HEK293 (cell line): ENCODE data around the gene UBAC2.

Experiments
- CTCF ChIA-PET: fragments of 350-600 bp; formaldehyde crosslinking; extraction: SDS; loops from one replicate; lab custom pipeline; 2021; ENCODE audit warnings: antibody characterized with exemption; lab: Yijun Ruan, JAX
- POLR2A ChIA-PET: fragments of 300-600 bp; formaldehyde crosslinking; extraction: SDS; loops from one replicate; lab custom pipeline; 2020; ENCODE audit warnings: antibody characterized with exemption, inconsistent platforms; lab: Yijun Ruan, JAX
- H3K27ac ChIP-seq: fragments of 200-500 bp; sonication (Bioruptor generic); 2 replicates; pipeline ENCODE4 v1.5.1; 2014; ENCODE audit warnings: low read depth, low read length, control low read depth, inconsistent platforms; ENCODE audit errors: extremely low read depth
- H3K36me3 ChIP-seq, 2 experiments: fragments of 200-500 bp in 1 of 2; sonication (Bioruptor generic) in 1 of 2; 1 replicate in 1 of 2; 2 replicates in 1 of 2; pipeline ENCODE4 v1.5.1; 2014 to 2017; ENCODE audit warnings: inconsistent platforms in 2 of 2, low read length in 2 of 2; ENCODE audit not compliant: control insufficient read depth in 2 of 2, insufficient read depth in 1 of 2
- H3K4me1 ChIP-seq: fragments of 200-500 bp; sonication (Bioruptor generic); 2 replicates; pipeline ENCODE4 v1.5.1; 2014; ENCODE audit warnings: mild to moderate bottlenecking, low read length, inconsistent platforms; ENCODE audit not compliant: control insufficient read depth, insufficient read depth
- H3K4me3 ChIP-seq: 2 replicates; pipeline ENCODE4 v1.5.1; 2011; ENCODE audit warnings: low read depth, mild to moderate bottlenecking, control low read depth, low read length, moderate library complexity
- H3K9me3 ChIP-seq: fragments of 200-500 bp; sonication (Bioruptor generic); 2 replicates; pipeline ENCODE4 v1.5.1; 2014; ENCODE audit warnings: low read depth, low read length, inconsistent platforms; ENCODE audit not compliant: control insufficient read depth, insufficient read depth
- BCL11A ChIP-seq: fragments of 450-650 bp; formaldehyde crosslinking; IDR thresholded peaks from 2 replicates; pipeline ENCODE4 v1.5.1; 2016; ENCODE audit warnings: low read depth, missing biosample characterization, missing genetic modification characterization
- PRDM6 ChIP-seq: fragments of 450-650 bp; formaldehyde crosslinking; IDR thresholded peaks from 2 replicates; pipeline ENCODE4 v1.5.1; 2017; ENCODE audit warnings: missing biosample characterization, missing genetic modification characterization
- YY1 ChIP-seq: fragments of 450-650 bp; formaldehyde crosslinking; IDR thresholded peaks from 2 replicates; pipeline ENCODE4 v1.5.1; 2018; ENCODE audit warnings: missing biosample characterization, missing genetic modification characterization
- ZNF16 ChIP-seq: fragments of 450-650 bp; formaldehyde crosslinking; IDR thresholded peaks from 2 replicates; pipeline ENCODE4 v1.5.1; 2016; ENCODE audit warnings: low read depth, missing biosample characterization, missing genetic modification characterization
- ZNF26 ChIP-seq: fragments of 450-650 bp; formaldehyde crosslinking; IDR thresholded peaks from 2 replicates; pipeline ENCODE4 v1.5.1; 2016; ENCODE audit warnings: missing biosample characterization, missing genetic modification characterization
- ZNF274 ChIP-seq, 2 experiments: fragments of 200-500 bp in 1 of 2; fragments of 450-650 bp in 1 of 2; sonication (Bioruptor generic) in 1 of 2; formaldehyde crosslinking in 1 of 2; IDR thresholded peaks; 2 replicates each; pipeline versions ENCODE4 v1.5.1 to v1.6.1; 2014 to 2016; ENCODE audit warnings: borderline replicate concordance in 1 of 2, inconsistent platforms in 1 of 2, low read length in 1 of 2, missing biosample characterization in 1 of 2, missing genetic modification characterization in 1 of 2
- ZNF350 ChIP-seq: fragments of 450-650 bp; formaldehyde crosslinking; IDR thresholded peaks from 2 replicates; pipeline ENCODE4 v1.5.0; 2017; ENCODE audit warnings: missing biosample characterization, mild to moderate bottlenecking, missing genetic modification characterization
- ZNF354C ChIP-seq: fragments of 450-650 bp; formaldehyde crosslinking; IDR thresholded peaks from 2 replicates; pipeline ENCODE4 v1.5.1; 2016; ENCODE audit warnings: missing biosample characterization, missing genetic modification characterization, low read depth, borderline replicate concordance
- ZNF366 ChIP-seq: fragments of 450-650 bp; formaldehyde crosslinking; conservative IDR thresholded peaks from 2 replicates; pipeline ENCODE4 v1.5.1; 2016; ENCODE audit warnings: missing biosample characterization, missing genetic modification characterization
- ZNF37A ChIP-seq: fragments of 450-650 bp; IDR thresholded peaks from 2 replicates; pipeline ENCODE4 v1.5.1; 2018; ENCODE audit warnings: missing biosample characterization, missing genetic modification characterization
- ZNF391 ChIP-seq: fragments of 450-650 bp; formaldehyde crosslinking; IDR thresholded peaks from 2 replicates; pipeline ENCODE4 v1.5.1; 2016; ENCODE audit warnings: low read depth, missing biosample characterization, missing genetic modification characterization, borderline replicate concordance
- ZNF433 ChIP-seq: fragments of 450-650 bp; formaldehyde crosslinking; IDR thresholded peaks from 2 replicates; pipeline ENCODE4 v1.5.1; 2016; ENCODE audit warnings: missing biosample characterization, missing genetic modification characterization, low read depth
- ZNF48 ChIP-seq: fragments of 450-650 bp; formaldehyde crosslinking; IDR thresholded peaks from 2 replicates; pipeline ENCODE4 v1.5.1; 2016; ENCODE audit warnings: missing biosample characterization, missing genetic modification characterization
- ZNF600 ChIP-seq: fragments of 450-650 bp; formaldehyde crosslinking; IDR thresholded peaks from 2 replicates; pipeline ENCODE4 v1.5.1; 2016; ENCODE audit warnings: missing biosample characterization, missing genetic modification characterization
- ZNF610 ChIP-seq: fragments of 450-650 bp; formaldehyde crosslinking; IDR thresholded peaks from 2 replicates; pipeline ENCODE4 v1.5.1; 2016; ENCODE audit warnings: missing biosample characterization, missing genetic modification characterization, borderline replicate concordance
- ZNF623 ChIP-seq: fragments of 450-650 bp; formaldehyde crosslinking; IDR thresholded peaks from 2 replicates; pipeline ENCODE4 v1.5.1; 2016; ENCODE audit warnings: missing biosample characterization, missing genetic modification characterization
- ZNF664 ChIP-seq: fragments of 450-650 bp; formaldehyde crosslinking; IDR thresholded peaks from 2 replicates; pipeline ENCODE4 v1.5.1; 2016; ENCODE audit warnings: missing biosample characterization, missing genetic modification characterization
- ZNF677 ChIP-seq: fragments of 450-650 bp; IDR thresholded peaks from 2 replicates; pipeline ENCODE4 v1.5.0; 2018; ENCODE audit warnings: missing biosample characterization, mild to moderate bottlenecking, missing genetic modification characterization, moderate library complexity
- ZNF768 ChIP-seq: fragments of 450-650 bp; formaldehyde crosslinking; IDR thresholded peaks from 2 replicates; pipeline ENCODE4 v1.5.1; 2018; ENCODE audit warnings: missing biosample characterization, mild to moderate bottlenecking, missing genetic modification characterization
- TF ChIP-seq, protein P1 (sequence below): fragments of 450-650 bp; formaldehyde crosslinking; IDR thresholded peaks from 2 replicates; pipeline ENCODE4 v1.5.1; 2016; ENCODE audit warnings: missing biosample characterization, missing genetic modification characterization
- TF ChIP-seq, protein P2 (sequence below): fragments of 450-650 bp; formaldehyde crosslinking; IDR thresholded peaks from 2 replicates; pipeline ENCODE4 v1.5.1; 2016; ENCODE audit warnings: missing biosample characterization, missing genetic modification characterization, borderline replicate concordance

The UBAC2 gene

DNA sequence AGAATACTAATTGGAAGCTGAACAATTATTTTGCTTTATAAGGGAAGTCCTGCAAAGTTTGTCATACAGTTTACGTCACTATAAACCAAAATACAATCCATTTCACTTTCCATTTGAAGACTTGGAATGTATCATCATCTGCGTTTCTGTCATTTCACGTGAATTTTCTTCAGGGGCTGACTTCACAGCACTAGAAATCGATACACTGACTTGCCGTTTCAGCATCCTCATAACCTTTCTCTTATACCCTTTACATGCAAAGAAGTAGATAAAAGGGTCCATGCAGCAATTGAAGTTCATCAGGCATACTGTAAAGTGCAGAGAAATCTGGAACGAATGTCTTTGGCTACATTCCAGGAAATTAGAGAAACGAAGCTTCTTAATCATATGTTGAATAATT lies 94.3 kb downstream of the UBAC2 start:
- TF ChIP-seq ZNF354C (tag by site-specific recombination) (no peak), ZNF623 (tag by site-specific recombination) (no peak), PRDM6 (tag by site-specific recombination) (no peak)
- TF ChIP-seq, all 188 proteins: peak for 0
- ChIA-PET POLR2A (no interaction called here), CTCF (interaction anchor here (0.9 kb wide), 1 partner anchor 474 kb away, joined by 3 read pairs; no protein-coding TSS in a partner anchor)
- Histone ChIP-seq H3K27ac (no peak overlapping the region), H3K36me3 (no peaks in the 10 kb centered on the region), H3K4me1 (no peaks in the 10 kb centered on the region), H3K4me3 (no peak overlapping the region), H3K9me3 (no peaks in the 10 kb centered on the region)

- no peaks in the 10 kb centered on the region for H3K4me1 ChIP-seq
- no peaks in the 10 kb centered on the region for H3K9me3 ChIP-seq
- ChIA-PET CTCF (interaction anchor here (0.6 to 0.9 kb wide), 2 partner anchors 141 to 473 kb away, joined by 3 read pairs; no protein-coding TSS in a partner anchor), POLR2A (no interaction called here)
- TF ChIP-seq BCL11A (tag by site-specific recombination) (no peak), ZNF600 (tag by site-specific recombination) (no peak), ZNF48 (tag by site-specific recombination) (no peak), ZNF664 (tag by site-specific recombination) (no peak), ZNF350 (tag by site-specific recombination) (no peak), ZNF433 (tag by site-specific recombination) (no peak), ZNF366 (no peak), ZNF610 (tag by site-specific recombination) (no peak), ZNF677 (no peak), ZNF26 (no peak), ZNF768 (no peak), ZNF391 (tag by site-specific recombination) (no peak), ZNF274 (IDR thresholded peaks at IDR 0.05; ENCODE audit: low read length) (no peak), ZNF274 (tag by site-specific recombination; IDR thresholded peaks at IDR 0.05; ENCODE audit: borderline replicate concordance) (no peak), ZNF37A (tag by site-specific recombination) (no peak), YY1 (tag by site-specific recombination) (no peak), ZNF16 (tag by site-specific recombination) (no peak)
- TF ChIP-seq, protein P1, sequence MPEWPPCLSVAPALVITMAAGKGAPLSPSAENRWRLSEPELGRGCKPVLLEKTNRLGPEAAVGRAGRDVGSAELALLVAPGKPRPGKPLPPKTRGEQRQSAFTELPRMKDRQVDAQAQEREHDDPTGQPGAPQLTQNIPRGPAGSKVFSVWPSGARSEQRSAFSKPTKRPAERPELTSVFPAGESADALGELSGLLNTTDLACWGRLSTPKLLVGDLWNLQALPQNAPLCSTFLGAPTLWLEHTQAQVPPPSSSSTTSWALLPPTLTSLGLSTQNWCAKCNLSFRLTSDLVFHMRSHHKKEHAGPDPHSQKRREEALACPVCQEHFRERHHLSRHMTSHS: no peak
- TF ChIP-seq, protein P2, sequence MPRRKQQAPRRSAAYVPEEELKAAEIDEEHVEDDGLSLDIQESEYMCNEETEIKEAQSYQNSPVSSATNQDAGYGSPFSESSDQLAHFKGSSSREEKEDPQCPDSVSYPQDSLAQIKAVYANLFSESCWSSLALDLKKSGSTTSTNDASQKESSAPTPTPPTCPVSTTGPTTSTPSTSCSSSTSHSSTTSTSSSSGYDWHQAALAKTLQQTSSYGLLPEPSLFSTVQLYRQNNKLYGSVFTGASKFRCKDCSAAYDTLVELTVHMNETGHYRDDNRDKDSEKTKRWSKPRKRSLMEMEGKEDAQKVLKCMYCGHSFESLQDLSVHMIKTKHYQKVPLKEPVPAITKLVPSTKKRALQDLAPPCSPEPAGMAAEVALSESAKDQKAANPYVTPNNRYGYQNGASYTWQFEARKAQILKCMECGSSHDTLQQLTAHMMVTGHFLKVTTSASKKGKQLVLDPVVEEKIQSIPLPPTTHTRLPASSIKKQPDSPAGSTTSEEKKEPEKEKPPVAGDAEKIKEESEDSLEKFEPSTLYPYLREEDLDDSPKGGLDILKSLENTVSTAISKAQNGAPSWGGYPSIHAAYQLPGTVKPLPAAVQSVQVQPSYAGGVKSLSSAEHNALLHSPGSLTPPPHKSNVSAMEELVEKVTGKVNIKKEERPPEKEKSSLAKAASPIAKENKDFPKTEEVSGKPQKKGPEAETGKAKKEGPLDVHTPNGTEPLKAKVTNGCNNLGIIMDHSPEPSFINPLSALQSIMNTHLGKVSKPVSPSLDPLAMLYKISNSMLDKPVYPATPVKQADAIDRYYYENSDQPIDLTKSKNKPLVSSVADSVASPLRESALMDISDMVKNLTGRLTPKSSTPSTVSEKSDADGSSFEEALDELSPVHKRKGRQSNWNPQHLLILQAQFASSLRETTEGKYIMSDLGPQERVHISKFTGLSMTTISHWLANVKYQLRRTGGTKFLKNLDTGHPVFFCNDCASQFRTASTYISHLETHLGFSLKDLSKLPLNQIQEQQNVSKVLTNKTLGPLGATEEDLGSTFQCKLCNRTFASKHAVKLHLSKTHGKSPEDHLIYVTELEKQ (tag by site-specific recombination): no peak
- no peaks in the 10 kb centered on the region for H3K36me3 ChIP-seq
- no peak overlapping the region for H3K4me3 ChIP-seq
- no peak overlapping the region for H3K27ac ChIP-seq
Observed at GRCh38 chr13:99295488-99296252, 95.0 kb downstream of the UBAC2 start.
